ENCODE results near the gene MCF2L2.

- TF ChIP-seq POLR2AphosphoS5 (IDR thresholded peaks at IDR 0.05; ENCODE audit: low read depth, low read length) (no peak), TAF1 (IDR thresholded peaks at IDR 0.05; ENCODE audit: borderline replicate concordance, insufficient read depth, low read length) (no peak), REST (IDR thresholded peaks at IDR 0.05; ENCODE audit: insufficient read depth in 1 of 2, low read depth in 2 of 2, low read length in 2 of 2) (no peak)
These were observed 212.7 kb downstream of the MCF2L2 start for GRCh38 chr3:183215591-183216202.

Data from PFSK-1 (cell line).